Progenitor cell of endocrine pancreas (in vitro differentiated cells): Measurements from ENCODE around the gene APOC3. TPM values are rescaled to one million over a fixed set of nuclear protein-coding genes. Genes with fewer than 3 reads are reported as not detected.

Experiments used
- DNase-seq: peaks from one replicate; pipeline ENCODE4 v3.0.0; 2021; ENCODE audit warnings: low spot score; ENCODE audit not compliant: unreplicated experiment
- H3K27ac Mint-ChIP-seq: 2 replicates; pipeline ENCODE4 v1.8.0; 2021; ENCODE audit warnings: mild to moderate bottlenecking, moderate library complexity, mixed read lengths
- H3K27me3 Mint-ChIP-seq: 2 replicates; pipeline ENCODE4 v1.8.0; 2021; ENCODE audit warnings: mixed read lengths
- H3K36me3 Mint-ChIP-seq: 2 replicates; pipeline ENCODE4 v1.8.0; 2022; ENCODE audit warnings: mixed read lengths; ENCODE audit not compliant: insufficient read depth
- H3K4me1 Mint-ChIP-seq: 2 replicates; pipeline ENCODE4 v1.8.0; 2021; ENCODE audit warnings: low read depth, mixed read lengths
- H3K4me3 Mint-ChIP-seq: 2 replicates; pipeline ENCODE4 v1.8.0; 2021; ENCODE audit warnings: low read depth, mild to moderate bottlenecking, moderate library complexity, mixed read lengths
- H3K9me3 Mint-ChIP-seq: 2 replicates; pipeline ENCODE4 v1.8.0; 2021; ENCODE audit warnings: low read depth, mixed read lengths
- total RNA-seq: library from RNA; stranded (reverse); gene quantifications from 2 replicates; pipeline ENCODE4 v1.2.1, GENCODE V29; 2021
- TF ChIP-seq, protein P1 (sequence below): fragments of 200-600 bp; sonication (generic); IDR thresholded peaks from one replicate; pipeline ENCODE4 v1.5.0; 2021; ENCODE audit warnings: antibody characterized with exemption, mild to moderate bottlenecking; ENCODE audit not compliant: unreplicated experiment

Gene APOC3
- total RNA-seq, 1 donor from 2014 or later, result 16.3 TPM

DNA sequence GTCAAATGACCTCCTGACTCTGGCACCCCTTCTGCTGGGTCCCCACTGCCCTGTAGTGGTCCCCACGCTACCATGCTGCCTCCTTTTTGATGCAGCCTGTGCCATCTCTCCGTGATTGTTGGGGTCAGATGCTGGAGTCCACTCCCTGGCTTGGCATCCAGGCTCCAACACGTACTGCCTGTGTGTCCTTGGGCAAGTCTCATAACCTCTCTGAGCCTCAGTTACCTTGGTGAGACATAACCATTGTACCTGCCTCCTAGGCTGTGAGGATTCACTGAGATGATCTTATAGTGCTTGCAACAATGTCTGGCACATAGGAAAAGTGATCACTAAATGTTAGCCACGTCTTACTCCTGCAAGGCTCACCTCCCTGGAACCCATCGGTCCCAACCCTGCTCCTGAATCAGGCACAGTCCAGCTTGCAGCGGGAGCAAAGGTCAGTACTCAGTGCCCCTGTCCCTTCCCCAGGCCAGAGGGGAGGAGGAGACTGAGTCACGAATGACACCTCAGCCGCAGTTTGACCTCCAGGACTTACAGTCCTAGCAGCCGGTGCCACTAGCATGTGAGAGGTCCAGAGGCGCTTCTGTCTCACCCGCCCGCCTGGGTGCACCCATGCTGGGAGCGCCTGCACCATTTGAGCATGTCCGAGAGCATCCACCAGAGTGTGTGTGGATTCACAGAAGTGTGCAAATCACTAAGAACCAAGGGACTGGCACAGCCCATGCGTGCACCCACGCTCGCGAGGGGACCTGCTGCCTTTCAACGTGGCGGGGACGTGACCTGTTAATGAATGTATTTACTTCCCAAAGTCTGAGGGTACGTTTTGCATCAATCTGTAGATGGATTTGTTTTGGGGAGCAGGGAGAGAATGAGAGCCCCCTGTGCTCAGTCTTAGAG, 3.6 kb upstream of the APOC3 start:
- no peak for DNase-seq
- peak overlapping the region; percentile 85 for H3K27ac Mint-ChIP-seq
- H3K4me1 Mint-ChIP-seq, result peaks cover 20% of the 10 kb centered on the region
- no peaks in the 10 kb centered on the region for H3K36me3 Mint-ChIP-seq
- H3K4me3 Mint-ChIP-seq, result no peak overlapping the region
- TF ChIP-seq, protein P1, sequence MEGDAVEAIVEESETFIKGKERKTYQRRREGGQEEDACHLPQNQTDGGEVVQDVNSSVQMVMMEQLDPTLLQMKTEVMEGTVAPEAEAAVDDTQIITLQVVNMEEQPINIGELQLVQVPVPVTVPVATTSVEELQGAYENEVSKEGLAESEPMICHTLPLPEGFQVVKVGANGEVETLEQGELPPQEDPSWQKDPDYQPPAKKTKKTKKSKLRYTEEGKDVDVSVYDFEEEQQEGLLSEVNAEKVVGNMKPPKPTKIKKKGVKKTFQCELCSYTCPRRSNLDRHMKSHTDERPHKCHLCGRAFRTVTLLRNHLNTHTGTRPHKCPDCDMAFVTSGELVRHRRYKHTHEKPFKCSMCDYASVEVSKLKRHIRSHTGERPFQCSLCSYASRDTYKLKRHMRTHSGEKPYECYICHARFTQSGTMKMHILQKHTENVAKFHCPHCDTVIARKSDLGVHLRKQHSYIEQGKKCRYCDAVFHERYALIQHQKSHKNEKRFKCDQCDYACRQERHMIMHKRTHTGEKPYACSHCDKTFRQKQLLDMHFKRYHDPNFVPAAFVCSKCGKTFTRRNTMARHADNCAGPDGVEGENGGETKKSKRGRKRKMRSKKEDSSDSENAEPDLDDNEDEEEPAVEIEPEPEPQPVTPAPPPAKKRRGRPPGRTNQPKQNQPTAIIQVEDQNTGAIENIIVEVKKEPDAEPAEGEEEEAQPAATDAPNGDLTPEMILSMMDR, result no peak
- no peaks in the 10 kb centered on the region for H3K9me3 Mint-ChIP-seq
- peaks cover 12% of the 10 kb centered on the region for H3K27me3 Mint-ChIP-seq

DNA sequence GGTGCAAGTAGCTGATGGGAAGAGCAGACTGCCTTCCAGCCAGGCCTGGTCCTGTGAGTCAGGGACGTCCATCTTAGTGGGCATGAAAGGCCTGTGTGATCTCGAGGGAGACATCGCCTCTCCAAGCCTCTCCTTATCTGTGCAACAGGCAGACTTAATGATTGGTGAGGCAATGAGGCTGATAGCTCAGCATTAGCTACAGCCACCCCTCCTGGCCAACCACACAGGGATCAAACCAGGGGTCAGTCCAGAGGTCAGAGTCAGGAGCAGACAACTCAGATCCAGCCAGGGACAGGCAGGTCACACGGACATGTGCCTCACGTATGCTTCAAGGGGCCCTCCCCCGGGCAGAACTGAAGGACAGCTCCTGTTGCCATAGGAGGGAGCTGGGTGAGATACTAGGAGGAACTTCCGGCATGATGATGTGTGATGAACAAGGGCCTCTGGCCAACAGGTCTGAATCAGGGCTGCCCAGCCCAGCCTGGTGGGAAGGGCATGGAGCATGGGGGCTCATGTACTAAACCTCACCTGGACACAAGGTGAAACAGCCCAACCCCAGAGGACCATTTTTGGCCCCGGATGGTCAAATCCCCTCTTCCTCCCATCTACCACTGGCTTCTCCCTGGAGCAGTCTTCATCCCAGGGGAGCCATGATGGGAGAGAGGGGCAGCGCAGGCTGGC, 2.8 kb upstream of the APOC3 start:
- DNase-seq, result no peak
- no peaks in the 10 kb centered on the region for H3K9me3 Mint-ChIP-seq
- TF ChIP-seq, protein P1, result no peak
- H3K4me1 Mint-ChIP-seq, result peaks cover 20% of the 10 kb centered on the region
- H3K27ac Mint-ChIP-seq, result peak overlapping the region; percentile 85
- no peaks in the 10 kb centered on the region for H3K36me3 Mint-ChIP-seq
- H3K27me3 Mint-ChIP-seq, result peaks cover 5% of the 10 kb centered on the region
- no peak overlapping the region for H3K4me3 Mint-ChIP-seq

DNA sequence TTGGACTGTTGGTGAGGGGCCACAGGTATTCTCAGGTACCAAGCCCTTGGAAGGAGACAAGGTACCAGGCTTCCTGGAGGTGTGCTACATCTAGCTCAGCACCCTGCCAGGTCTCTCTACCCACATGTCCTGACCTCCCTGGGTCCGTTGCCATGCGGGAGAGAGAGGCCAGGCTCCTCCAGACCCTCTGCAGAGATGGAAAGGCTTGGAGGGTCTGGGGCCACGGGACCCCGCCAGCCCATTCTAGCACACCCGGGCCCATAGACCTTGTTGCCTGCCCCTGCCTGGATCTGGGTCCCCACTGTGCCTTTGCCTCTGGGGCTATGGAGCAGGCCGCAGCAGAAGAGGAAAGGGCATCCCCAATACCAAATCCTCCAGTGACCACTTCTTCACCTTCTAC, 2.2 kb upstream of the APOC3 start:
- H3K27me3 Mint-ChIP-seq, result no peaks in the 10 kb centered on the region
- no peaks in the 10 kb centered on the region for H3K36me3 Mint-ChIP-seq
- TF ChIP-seq, protein P1, result no peak
- peaks cover 26% of the 10 kb centered on the region for H3K4me1 Mint-ChIP-seq
- H3K4me3 Mint-ChIP-seq, result no peak overlapping the region
- DNase-seq, result no peak
- no peaks in the 10 kb centered on the region for H3K9me3 Mint-ChIP-seq
- no peak overlapping the region for H3K27ac Mint-ChIP-seq

DNA sequence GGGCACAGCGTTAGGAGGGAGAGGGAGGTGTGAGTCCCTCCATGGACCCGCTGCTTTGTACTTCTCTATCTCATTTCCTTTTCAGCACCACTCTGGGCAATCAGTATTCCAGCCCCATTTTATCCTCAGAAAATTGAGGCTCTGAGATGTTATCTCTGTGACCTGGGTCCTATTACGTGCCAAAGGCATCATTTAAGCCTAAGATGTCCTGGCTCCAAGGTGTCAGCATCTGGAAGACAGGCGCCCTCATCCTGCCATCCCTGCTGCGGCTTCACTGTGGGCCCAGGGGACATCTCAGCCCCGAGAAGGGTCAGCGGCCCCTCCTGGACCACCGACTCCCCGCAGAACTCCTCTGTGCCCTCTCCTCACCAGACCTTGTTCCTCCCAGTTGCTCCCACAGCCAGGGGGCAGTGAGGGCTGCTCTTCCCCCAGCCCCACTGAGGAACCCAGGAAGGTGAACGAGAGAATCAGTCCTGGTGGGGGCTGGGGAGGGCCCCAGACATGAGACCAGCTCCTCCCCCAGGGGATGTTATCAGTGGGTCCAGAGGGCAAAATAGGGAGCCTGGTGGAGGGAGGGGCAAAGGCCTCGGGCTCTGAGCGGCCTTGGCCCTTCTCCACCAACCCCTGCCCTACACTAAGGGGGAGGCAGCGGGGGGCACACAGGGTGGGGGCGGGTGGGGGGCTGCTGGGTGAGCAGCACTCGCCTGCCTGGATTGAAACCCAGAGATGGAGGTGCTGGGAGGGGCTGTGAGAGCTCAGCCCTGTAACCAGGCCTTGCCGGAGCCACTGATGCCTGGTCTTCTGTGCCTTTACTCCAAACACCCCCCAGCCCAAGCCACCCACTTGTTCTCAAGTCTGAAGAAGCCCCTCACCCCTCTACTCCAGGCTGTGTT, 829 bp upstream of the APOC3 start:
- TF ChIP-seq, protein P1, result no peak
- Mint-ChIP-seq H3K4me1 (peaks cover 23% of the 10 kb centered on the region), H3K9me3 (no peaks in the 10 kb centered on the region), H3K27me3 (peaks cover 2% of the 10 kb centered on the region), H3K27ac (no peak overlapping the region), H3K4me3 (no peak overlapping the region), H3K36me3 (no peaks in the 10 kb centered on the region)
- no peak for DNase-seq
